Astrocyte (in vitro differentiated cells and primary cell): ENCODE results near the gene PEPD.

Experiments used
- EZH2 ChIP-seq: IDR thresholded peaks from 2 replicates; pipeline ENCODE4 v1.6.1; 2012; ENCODE audit warnings: mild to moderate bottlenecking, low read length, inconsistent platforms; ENCODE audit not compliant: insufficient read depth
- TF ChIP-seq, protein P1 (sequence below): IDR thresholded peaks from 2 replicates; pipeline ENCODE4 v1.5.1; 2011; ENCODE audit warnings: low read depth, mild to moderate bottlenecking, inconsistent platforms, low read length, moderate library complexity; ENCODE audit not compliant: insufficient read depth

DNA sequence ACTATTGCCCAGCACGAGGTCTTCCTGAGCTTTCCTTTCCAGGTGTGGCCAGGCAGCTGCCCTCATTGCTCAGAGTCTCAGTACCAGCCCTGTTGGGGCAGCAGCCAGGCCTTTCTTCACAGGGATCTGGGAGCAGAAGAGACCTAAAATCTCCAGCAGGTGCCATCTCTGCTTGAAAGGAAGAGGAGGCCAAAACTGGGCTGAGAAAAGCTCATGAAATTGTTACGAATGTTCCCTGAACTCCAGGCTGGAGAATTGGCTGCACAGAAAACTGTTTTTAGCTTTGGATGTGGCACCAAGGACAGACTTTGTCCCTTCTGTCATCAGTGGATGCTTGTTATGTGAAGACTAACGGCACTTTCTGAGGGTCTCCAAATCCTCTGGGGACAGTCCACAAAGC, 8.7 kb upstream of the PEPD start:
- no peak for TF ChIP-seq EZH2
- TF ChIP-seq, protein P1, sequence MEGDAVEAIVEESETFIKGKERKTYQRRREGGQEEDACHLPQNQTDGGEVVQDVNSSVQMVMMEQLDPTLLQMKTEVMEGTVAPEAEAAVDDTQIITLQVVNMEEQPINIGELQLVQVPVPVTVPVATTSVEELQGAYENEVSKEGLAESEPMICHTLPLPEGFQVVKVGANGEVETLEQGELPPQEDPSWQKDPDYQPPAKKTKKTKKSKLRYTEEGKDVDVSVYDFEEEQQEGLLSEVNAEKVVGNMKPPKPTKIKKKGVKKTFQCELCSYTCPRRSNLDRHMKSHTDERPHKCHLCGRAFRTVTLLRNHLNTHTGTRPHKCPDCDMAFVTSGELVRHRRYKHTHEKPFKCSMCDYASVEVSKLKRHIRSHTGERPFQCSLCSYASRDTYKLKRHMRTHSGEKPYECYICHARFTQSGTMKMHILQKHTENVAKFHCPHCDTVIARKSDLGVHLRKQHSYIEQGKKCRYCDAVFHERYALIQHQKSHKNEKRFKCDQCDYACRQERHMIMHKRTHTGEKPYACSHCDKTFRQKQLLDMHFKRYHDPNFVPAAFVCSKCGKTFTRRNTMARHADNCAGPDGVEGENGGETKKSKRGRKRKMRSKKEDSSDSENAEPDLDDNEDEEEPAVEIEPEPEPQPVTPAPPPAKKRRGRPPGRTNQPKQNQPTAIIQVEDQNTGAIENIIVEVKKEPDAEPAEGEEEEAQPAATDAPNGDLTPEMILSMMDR, result no peak
